GM19395 (cell line): ENCODE measurements around the gene PLXDC2.

Source experiments
- ATAC-seq: cut with Tn5 transposase; IDR thresholded peaks from one replicate; pipeline ENCODE4 v1.9.1; 2021; ENCODE audit warnings: mild to moderate bottlenecking, moderate library complexity; ENCODE audit not compliant: unreplicated experiment

PLXDC2 gene

DNA sequence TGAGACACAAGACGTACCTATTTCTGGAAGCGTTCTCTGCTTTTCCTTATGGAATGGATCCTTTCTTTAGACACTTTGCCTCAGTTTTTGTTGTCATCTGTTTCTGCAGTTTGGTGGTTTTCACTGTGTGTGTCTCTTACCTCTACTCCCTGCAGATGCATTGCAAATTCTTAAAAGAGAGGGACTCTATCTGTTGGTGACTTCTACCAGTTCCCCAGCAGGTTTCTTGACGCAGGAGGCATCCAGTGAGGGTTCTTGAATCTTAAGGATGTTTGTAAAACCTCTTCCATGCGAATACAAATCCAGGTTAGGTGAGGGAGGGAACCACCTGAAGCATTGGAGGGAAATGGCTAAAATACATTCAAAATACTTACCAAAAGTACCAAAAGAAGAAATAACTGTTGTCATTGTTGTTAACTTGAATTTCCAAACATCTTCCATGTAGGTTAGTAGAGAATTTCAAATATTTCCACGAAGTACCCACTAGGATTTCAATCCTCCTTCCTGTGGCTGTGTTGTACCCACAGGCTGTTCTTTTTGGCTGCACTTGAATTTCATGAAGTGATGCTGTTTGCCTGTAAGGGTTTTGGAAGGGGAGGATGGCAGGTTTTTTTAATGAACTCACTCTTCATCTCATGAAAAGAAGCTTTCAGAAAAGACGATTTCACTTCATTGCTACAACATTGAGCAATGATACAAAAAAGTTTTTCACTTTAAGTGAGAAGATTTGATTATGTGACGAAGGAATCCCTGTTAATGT, 32.2 kb downstream of the PLXDC2 start:
- no peak for ATAC-seq

DNA sequence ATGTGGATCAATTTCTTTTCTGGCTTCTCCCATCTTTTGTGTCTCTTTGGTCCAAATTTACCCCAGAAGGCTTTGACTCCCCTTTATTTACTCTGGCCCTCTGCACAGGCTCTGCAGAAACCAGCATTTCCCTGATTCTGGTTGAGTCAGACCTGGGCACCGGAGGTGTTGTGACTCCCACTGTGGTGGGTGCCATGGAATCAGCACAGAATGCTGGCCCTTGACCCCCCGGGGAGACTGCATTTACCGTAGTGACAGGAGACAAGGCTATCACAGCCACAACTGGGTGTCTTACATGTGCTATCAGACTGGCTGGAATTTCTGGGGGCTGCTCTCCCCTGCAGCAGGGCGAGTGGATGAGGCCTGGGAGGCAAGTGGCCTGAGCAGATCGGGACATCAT, 37.6 kb downstream of the PLXDC2 start:
- no peak for ATAC-seq

DNA sequence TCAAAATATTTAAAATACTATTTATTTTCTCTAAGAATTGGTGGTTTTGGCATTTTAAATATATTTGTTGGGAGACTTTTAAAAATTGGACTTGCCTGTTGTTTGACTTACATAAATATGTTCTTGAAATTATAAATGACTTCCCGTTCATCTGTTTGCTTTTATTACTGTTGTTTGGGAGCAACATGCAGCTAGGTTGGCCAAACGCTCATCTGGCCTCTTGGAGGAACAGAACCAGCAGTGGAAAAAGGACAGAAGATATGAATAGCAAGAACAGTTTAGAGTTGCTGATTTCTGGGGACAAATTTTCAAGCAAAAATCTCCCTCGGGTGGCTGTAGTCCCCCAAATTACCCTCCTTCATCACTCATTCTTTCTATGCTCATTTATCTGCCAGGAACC, 41.6 kb downstream of the PLXDC2 start:
- ATAC-seq: no peak

DNA sequence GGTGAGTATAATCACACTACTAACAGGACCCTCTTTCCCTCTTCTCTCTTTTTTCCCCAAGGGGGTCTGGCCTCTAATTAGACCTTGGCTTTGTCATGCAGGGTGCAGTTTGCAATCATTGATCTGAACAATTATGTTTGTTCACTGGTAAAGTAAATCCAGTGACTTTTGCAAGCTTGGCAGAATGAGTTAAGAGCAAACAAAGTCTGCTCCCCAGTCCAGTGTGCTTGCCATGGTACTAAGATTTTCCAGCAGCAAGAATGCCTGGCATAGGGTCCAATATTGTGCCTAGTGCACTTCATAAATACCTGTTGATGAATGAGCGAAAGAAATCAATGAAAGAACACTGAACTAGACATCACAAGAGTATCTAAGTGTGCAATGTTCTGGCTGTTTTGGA, 43.9 kb downstream of the PLXDC2 start:
- no peak for ATAC-seq

DNA sequence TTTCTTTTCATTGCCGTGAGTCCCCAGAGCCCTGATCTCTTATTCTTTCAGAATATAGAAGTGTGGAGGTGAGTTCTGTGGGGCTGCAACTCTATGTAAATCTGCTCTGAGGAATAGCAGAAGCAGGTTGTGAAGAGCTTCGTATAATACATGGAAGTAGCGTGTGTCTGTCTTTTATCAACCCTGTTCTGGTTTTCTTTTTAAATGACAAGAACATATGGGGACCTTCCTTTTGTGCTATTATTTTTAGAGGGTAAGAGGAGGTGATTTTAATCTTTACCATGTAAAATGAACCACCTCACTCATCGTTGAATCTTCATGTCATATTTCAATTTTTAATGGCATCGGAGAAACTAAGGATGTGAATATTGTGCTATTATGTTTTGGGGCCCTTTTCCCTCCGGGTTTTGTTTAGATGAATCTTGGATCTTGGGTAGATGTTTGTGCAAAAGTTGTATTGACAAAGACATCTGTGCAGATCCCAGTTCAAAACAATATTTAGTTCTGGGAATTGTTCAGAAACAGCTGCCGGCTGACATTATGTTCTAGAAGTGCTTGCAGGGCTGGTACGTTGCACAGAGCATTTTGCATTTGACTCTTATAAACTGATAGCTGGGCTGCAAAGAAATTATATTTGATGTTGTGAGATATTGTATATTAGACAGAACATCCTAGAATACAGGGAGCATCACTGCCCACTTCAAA, 46.7 kb downstream of the PLXDC2 start:
- no peak for ATAC-seq

DNA sequence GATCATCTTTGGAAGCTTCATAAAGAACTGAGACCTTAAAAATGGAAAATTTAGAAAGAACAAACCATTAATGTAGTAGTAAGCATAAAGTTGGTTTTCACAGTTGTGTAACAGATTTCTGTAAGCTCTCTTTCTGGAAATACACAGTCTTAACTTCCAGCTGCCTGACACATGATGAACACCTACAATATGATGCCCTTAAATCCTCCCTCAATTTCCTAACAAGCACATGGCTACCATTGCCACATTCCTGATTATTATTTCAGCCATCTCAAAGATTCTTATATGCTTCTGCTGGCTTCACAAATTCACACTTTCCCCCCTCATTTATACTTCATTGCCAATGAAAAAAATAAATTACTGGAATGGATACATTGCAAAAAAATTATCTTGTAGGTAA, 49.4 kb downstream of the PLXDC2 start:
- no peak for ATAC-seq

DNA sequence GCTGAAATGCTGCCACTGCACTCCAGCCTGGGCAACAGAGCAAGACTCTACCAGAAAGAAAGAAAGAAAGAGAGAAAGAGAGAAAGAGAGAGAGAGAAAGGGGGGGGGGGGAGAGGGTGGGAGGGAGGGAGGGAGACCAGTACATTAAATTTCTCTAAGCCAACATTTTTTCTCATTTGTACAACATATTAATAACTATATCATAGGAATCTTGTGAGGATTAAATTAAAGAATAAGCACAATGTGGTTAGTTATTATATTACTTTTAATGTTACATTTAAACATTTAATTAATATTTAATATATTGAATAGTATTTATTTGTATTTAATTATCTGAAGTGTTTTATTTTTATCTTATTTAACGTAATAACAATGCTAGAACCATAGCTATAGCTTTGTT, 53.1 kb downstream of the PLXDC2 start:
- ATAC-seq: no peak

DNA sequence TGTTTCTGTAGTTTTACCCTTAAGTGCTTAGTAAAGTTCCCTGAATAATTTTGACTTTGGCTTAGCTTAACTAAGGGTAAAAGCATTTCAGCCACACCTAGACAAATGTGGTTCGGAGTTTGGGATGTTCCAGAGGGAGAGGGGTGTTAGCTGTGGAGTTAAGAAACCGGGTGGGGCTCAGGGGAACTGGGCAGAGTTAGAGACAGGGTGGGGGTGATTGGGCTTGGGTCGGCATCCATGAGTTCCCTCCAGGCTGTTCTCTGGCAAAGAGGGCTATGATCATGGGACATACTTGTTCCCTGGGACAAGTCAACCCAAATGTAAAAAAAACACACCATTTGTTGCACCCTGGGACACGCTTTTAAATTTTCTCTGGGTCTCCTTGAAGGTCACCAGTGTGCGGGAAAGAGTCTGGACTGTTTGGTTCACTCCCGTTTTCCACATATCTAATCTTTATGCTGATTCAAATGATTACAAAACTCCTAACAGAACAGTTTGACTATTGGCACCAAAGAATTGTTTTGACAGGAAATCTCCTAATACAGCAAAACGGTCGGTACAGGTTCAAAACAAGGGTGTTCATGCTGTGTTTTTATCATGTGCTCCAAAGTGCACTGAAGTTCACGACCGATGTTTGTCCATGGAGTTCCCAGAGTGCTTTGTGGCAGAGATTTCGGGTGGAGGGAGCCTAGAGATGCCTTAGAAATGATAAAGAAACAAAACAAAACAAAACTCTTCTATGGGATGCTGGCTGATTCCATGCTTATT, 56.5 kb downstream of the PLXDC2 start:
- no peak for ATAC-seq

DNA sequence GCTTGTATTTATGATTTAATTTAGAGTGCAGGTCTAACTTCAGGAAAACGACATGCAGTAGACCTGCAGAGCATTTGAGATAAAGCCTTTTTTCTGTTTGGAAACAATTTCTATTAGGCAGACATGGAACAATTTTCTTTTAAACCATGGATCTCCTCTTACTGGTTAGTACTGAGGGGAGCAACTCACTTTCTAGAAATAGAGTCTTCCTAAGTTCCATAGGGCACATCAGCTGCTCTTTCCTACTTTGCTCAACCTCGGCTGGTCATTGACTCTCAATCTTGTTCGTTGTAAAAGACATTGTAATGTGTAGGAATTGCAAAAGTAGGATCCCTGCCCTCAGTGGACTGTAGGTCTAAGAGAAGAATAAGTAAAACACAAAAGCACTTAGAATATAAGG, 58.0 kb downstream of the PLXDC2 start:
- no peak for ATAC-seq

DNA sequence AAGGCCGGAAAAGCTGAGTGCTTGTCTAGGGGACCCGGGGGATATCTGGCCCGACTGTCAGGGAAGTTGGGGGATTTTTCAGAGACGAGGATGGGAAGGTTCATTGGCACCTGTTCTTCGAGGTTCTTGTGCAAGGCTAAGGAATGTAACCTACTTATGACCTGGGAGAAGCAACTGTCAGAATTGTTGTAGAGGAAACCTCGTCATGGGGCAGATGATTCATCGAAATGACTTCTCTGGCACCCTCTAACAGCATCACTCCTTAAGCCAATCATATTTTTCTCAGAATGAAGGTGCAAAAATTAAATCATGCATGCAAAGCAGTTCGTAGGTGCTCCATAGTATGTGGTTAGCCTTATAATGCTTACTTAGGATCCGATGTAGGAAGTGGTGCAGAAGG, 58.6 kb downstream of the PLXDC2 start:
- no peak for ATAC-seq

DNA sequence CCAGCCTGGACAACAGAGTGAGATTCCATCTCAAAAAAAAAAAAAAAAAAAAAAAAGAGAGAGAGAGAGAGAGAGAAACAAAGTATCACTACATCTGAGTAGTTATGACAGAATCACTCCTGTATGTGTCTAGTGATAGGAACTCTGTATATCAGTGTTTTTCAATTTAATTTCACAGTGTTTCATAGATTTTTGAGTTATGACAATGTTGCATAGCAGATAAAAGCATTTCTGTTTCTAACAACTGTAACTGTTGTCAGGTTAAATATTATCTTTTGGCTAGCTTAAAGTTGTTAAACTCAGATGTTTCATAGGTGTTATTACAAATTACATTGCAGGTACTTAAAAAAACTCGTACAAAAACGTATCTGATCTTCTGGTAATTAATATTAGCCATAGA, 60.3 kb downstream of the PLXDC2 start:
- ATAC-seq: no peak

DNA sequence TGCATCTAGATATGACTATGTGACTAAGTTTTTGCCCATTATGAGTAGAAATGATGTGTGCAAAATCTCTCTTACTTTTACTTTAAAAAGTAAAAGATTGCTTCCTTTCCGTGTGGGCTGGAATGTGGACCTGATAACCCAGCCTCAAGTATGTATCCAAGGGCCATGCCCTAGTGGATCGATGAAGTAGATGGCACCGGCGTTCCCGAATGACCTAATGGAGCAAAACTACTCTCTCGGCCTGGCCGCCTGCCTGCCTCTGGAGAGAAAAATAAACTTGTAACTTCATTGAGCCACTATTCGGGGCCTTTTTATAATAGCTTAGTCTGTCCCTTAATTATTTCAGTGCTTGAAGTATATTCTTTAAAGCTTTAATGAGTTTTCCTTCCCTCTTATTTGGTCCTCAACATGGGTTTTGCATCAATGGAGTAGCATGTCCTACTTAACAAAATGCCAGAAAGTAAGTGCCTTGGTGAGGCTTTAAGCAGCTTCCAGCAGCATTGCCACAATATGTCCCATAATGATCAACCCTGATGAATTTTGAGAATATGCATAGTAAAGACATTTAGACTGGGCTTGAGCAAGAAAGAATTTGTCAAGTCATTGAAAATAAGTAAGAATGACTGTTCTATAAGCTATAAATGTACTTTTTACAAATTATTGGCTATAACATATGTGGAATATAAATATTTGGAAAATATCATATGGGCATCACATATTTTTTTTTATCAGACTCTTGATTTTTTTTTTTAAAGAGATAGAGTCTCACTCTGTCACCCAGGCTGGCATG, 61.4 kb downstream of the PLXDC2 start:
- no peak for ATAC-seq

DNA sequence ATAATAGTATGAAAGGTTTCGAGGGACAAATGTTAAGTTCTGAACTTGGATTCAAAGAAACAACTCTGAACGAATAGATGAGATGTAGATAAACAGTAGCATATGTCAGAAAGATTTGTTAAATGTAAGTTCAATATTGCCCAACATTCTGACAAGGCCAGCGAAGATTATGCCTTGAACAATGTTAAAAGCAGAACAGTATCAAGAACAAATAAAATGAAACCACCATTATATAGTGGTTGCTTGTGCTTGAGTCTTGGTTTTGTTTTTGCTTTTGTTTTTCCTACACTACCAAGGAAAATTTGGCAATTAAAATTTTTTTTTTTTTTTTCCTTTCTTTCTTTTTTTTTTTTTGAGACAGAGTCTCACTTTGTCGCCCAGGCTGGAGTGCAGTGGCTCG, 66.4 kb downstream of the PLXDC2 start:
- ATAC-seq: no peak

DNA sequence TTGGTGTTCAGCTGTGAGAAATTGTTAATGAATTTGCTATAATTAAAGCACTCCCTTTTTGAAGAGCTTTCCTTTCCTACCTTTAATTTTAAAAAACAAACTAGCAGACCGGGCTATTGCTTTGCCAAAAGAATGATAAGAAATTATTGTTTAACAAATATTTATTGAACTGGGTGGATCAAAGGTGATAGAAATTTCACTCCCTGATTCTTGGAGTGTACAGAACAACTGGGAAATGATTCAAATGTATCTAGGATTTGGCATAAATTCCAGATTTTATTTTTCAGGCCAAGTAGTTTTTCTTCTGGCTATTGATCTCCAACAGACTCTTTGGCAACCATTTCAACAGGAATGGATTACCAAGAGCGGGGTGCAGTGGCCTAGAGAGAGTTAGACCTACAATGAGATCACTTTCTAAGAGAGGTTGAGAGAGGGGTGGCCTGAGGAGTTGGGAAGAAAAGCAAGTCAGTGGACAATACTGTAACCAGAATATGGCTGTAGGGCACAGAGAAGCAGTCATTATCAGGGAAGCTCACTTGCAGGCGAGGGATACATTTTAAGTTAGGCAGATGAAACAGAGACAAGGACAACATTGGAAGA, 71.9 kb downstream of the PLXDC2 start:
- ATAC-seq: no peak

DNA sequence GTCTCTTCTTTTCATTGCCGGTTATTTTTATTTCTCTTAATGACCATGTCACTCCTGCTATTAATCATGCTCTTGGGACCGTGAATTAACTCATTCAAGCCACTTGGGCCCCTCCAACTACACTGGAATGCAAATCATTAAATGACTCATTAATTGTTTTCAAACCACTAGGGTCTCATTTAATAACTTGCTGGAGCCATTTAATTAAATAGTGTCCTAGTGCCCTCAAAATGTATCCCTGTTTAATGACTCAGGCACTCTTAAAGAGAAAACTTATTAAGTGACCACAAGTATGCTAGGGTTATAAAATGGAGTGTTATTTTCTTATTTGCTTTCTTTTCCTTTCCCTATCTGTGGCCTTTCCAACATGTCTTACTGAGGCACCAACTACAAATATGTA, 73.0 kb downstream of the PLXDC2 start:
- ATAC-seq: no peak

DNA sequence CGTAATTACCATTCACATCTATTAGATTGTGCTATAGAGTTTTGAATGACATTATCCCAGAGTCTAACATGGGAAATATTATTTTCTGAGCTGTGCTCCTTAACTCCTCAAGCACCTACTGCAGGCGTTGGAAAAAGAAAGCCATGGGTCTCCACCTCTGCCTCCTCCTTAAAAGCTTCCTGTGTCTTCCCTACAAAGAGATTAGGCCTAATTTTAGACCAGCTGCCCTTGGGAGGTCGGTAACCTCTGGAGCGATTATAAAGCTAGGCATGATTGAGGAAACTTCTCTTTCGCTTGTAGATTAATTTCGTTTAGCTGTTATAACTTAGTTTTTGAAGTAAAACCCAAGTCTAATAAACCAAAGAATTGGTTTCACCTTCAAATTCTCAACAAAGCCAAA, 75.2 kb downstream of the PLXDC2 start:
- ATAC-seq: no peak

DNA sequence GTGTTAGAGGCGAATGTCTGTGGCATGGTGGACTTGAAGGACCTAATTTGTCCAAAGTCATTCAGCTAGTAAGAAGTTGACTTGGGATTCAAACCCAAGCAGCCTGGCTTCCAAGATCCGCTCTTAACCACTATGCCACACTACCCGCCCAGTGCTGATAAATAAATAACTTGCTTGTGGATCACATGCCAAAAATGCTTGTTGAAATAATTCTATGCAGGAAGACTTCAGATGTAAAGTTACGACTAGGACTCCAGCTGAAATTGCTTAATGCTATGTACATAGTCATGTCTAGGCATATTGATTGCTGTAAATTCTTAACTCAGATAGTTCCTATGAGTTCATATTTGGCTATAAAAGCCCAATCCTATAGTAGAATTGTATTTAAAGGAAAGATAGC, 76.0 kb downstream of the PLXDC2 start:
- ATAC-seq: no peak

DNA sequence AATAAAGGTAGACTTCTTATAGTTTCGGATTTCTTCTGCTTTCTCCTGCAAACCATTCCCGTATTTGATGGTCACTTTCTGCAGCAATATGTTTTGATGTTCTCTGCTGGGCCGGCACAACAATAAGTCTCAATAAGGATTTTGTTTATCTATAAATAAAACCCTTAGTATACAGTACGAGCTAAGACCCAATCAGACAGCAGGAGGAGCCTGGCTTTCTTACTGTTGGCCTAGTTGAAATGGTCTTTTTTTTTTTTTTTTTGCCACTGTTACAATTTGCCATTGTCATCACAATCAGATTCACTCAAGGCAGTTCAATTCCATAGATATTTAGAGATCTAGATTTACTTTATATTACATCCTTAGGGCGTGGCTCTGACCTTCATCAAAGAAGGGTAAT, 76.4 kb downstream of the PLXDC2 start:
- ATAC-seq: no peak

DNA sequence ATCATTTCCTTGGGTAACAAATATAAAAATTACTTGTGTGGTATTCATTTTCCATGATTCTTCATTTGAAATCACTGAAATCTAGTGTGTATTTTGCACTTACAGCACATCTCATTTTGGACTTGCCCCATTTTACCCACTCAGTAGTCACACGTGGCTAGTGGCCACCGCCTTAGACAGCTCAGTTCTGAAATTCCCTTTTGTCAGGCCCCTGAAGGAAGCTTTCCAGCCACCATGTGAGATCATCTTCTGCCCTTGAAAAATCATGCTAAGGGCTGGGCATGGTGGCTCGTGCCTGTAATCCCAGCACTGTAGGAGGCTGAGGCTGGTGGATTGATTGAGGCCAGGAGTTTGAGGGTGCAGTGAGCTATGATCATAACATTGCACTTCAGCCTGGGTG, 79.3 kb downstream of the PLXDC2 start:
- no peak for ATAC-seq

DNA sequence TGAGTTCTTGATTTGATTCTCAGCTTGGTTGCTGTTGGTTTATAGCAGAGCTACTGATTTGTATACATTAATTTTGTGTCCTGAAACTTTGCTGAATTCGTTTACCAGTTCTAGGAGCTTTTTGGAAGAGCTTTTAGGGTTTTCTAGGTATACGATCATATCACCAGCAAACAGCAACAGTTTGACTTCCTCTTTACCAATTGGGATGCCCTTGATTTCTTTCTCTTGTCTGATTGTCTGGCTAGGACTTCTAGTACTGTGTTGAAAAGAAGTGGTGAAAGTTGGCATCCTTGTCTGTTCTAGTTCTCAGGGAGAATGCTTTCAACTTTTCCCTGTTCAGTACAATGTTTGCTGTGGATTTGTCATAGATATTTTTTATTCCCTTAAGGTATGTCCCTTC, 86.2 kb downstream of the PLXDC2 start:
- ATAC-seq: no peak

DNA sequence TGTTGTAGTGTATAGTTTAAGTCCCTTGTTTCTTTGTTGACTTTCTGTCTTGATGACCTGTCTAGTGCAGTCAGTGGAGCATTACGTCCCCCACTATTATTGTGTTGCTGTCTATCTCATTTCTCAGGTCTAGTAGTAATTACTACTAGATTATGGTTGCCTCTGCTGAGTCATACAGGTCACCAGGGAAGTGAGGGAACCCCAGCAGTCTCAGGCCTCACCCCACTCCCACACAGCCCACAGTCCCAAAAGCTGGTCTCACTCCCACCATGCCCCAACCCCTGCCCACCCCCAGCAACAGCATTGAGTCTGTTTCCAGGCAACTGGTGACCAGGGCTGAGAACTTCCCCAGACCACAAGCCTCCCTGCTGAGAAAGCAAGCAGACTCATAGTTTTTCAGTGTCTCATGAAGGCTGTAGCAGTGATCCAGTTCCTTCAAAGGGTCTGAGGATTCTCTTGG, 88.0 kb downstream of the PLXDC2 start:
- peak; percentile 91 for ATAC-seq
